A549 treated with GW870086 at 1 μM for 4 hours (cell line): Measurements from ENCODE around the gene SLC9A4. TPM values are rescaled to one million over a fixed set of nuclear protein-coding genes. Genes with fewer than 3 reads are reported as not detected.

Experiments used
- total RNA-seq: library from RNA; stranded (reverse); fragments of 200-300 nt; extraction: Qiagen RNA extraction; gene quantifications from 5 replicates; pipeline ENCODE4 v1.2.3, GENCODE V29; 2022; ENCODE audit warnings: low read depth

SLC9A4 gene
- total RNA-seq, result not detected in 5 replicates

GRCh38 chr2:102473020-102473419 lies at the start of gene SLC9A4:
SLC9A4 (plus strand) TSS chr2:102473226; CDS start chr2:102473760, 534 bp downstream.

Other genes starting within 250 kb of the SLC9A4 start
- 0.53 to 1.4 TPM (median 0.83 TPM) in 5 replicates for gene IL1RL1, start 161.7 kb upstream of the SLC9A4 start, total RNA-seq
- gene IL18R1, start 117.4 kb upstream of the SLC9A4 start, total RNA-seq, result 0.69 to 1.3 TPM (median 0.79 TPM) in 5 replicates
- 0.09 TPM in 1 of 5 replicates, not detected in the others for gene IL18RAP, start 50.1 kb upstream of the SLC9A4 start, total RNA-seq
- 2.9 to 3.7 TPM (median 3.1 TPM) in 5 replicates for gene SLC9A2, start 146.3 kb downstream of the SLC9A4 start, total RNA-seq